Keratinocyte (primary cell): ENCODE data around the gene DIAPH3.

ENCODE experiments used
- CTCF ChIP-seq, 3 experiments: IDR thresholded peaks in 1 of 3; conservative IDR thresholded peaks in 1 of 3; optimal IDR thresholded peaks in 1 of 3; 2 replicates in 2 of 3; 3 replicates in 1 of 3; pipeline versions ENCODE3 to v1.5.1; 2011; ENCODE audit warnings: low read length in 3 of 3, mild to moderate bottlenecking in 3 of 3, moderate library complexity in 2 of 3, control low read depth in 1 of 3, inconsistent platforms in 1 of 3; ENCODE audit not compliant: insufficient read depth in 2 of 3; ENCODE audit errors: extremely low read depth in 1 of 3
- EZH2 ChIP-seq: IDR thresholded peaks from one replicate; pipeline ENCODE4 v1.6.1; 2012; ENCODE audit warnings: inconsistent platforms, mild to moderate bottlenecking, low read length, moderate library complexity

- TF ChIP-seq CTCF (optimal IDR thresholded peaks at IDR 0.05 in 1 of 3, IDR thresholded peaks at IDR 0.05 in 1 of 3, conservative IDR thresholded peaks at IDR 0.05 in 1 of 3; ENCODE audit: extremely low read depth in 1 of 3, insufficient read depth in 2 of 3, low read length in 3 of 3) (no peak), EZH2 (no peak)
These were observed 474.7 kb downstream of the DIAPH3 start for GRCh38 chr13:59689057-59689456.
